ENCODE measurements around the gene SMARCAL1.

DNA sequence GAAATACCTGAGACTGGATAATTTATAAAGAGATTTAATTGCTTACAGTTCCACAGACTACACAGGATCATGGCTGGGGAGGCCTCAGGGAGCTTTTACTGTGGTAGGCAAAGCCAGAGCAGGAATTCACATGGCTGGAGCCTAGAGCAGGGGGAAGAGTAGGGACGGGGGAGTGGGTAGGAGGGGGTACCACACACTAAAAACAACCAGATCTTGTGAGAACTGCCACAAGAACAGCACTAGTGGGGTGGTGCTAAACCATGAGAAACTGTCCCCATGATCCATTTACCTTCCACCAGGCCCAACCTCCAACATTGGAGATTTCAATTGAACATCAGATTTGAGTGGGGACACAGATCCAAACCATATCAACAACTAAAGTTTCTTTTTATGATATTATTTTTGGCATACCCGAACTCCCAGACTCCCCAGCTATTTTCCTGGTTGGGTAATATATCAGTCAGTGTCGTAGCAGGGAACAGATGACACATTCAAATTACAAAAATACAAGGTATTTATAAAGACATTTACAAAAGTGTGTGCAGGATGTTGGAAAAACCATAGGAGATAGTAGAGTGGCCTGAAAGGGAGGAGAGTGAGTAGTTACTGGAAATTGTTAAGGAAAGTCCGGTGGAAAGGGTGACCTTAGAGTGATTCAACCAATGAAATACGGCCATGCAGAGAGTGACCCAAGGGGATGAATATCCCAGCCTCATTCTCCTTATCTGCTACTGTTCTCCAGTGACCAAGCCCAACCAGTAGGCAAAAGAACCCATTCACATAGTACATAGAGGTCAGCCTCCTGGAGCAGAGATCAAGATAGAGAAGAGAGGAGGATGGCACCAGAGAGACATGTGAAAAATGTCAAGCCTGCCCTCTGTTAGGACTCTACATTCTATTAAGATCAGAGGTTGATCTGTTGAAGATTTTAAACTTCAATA lies 95.2 kb downstream of the SMARCAL1 start:
- TF ChIP-seq POLR2A (IDR thresholded peaks at IDR 0.05), result no peak
- TF ChIP-seq, protein P1, sequence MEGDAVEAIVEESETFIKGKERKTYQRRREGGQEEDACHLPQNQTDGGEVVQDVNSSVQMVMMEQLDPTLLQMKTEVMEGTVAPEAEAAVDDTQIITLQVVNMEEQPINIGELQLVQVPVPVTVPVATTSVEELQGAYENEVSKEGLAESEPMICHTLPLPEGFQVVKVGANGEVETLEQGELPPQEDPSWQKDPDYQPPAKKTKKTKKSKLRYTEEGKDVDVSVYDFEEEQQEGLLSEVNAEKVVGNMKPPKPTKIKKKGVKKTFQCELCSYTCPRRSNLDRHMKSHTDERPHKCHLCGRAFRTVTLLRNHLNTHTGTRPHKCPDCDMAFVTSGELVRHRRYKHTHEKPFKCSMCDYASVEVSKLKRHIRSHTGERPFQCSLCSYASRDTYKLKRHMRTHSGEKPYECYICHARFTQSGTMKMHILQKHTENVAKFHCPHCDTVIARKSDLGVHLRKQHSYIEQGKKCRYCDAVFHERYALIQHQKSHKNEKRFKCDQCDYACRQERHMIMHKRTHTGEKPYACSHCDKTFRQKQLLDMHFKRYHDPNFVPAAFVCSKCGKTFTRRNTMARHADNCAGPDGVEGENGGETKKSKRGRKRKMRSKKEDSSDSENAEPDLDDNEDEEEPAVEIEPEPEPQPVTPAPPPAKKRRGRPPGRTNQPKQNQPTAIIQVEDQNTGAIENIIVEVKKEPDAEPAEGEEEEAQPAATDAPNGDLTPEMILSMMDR (IDR thresholded peaks at IDR 0.05), result no peak
